Adrenal gland (tissue), 5 donors: ENCODE data around the gene NIPBL.

Source experiments
- POLR2A ChIP-seq, 2 donors: fragments of 450-650 bp; IDR thresholded peaks; one replicate each; pipeline ENCODE4 v1.6.1; 2017; ENCODE audit warnings: antibody characterized with exemption in 2 of 2, mild to moderate bottlenecking in 2 of 2, moderate library complexity in 1 of 2
- TF ChIP-seq, protein P1 (sequence below), 6 experiments: fragments of 450-650 bp in 4 of 6; fragments of 200-600 bp in 2 of 6; sonication (generic) in 1 of 6; IDR thresholded peaks; 1 replicate in 5 of 6; 2 replicates in 1 of 6; pipeline versions ENCODE4 v1.5.1 to v1.8.0; 2016 to 2021; ENCODE audit warnings: antibody characterized with exemption in 6 of 6, mild to moderate bottlenecking in 2 of 6, moderate library complexity in 1 of 6
- donor health status: DM: no; HTN: no; CAD: no.

DNA sequence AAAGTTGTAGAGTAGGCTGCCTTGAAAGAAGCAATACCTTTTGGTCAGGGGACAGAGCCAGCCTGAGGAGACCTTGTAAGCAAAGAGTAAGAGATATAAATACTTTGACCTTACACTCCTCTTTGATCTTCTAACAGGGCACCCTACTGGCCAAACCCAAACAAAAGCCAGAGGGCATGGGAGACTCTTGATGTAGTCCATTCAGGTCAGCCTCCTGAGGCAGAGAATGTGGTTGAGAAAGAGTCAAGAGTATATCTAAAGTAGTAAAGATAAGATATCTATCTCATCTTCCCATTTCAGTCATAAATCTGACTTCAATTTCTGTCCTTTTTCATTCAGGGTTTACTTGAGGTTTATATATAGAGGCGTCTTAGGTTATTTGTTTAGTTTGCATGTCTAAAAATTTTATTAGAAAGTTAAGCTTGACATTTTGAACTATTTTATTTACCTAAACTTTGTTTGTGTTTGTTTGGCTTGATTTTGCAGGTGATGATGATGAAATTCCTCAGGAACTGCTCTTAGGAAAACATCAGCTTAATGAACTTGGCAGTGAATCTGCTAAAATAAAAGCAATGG lies 125.7 kb downstream of the NIPBL start:
- TF ChIP-seq, protein P1, sequence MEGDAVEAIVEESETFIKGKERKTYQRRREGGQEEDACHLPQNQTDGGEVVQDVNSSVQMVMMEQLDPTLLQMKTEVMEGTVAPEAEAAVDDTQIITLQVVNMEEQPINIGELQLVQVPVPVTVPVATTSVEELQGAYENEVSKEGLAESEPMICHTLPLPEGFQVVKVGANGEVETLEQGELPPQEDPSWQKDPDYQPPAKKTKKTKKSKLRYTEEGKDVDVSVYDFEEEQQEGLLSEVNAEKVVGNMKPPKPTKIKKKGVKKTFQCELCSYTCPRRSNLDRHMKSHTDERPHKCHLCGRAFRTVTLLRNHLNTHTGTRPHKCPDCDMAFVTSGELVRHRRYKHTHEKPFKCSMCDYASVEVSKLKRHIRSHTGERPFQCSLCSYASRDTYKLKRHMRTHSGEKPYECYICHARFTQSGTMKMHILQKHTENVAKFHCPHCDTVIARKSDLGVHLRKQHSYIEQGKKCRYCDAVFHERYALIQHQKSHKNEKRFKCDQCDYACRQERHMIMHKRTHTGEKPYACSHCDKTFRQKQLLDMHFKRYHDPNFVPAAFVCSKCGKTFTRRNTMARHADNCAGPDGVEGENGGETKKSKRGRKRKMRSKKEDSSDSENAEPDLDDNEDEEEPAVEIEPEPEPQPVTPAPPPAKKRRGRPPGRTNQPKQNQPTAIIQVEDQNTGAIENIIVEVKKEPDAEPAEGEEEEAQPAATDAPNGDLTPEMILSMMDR (IDR thresholded peaks at IDR 0.05): no peak
- TF ChIP-seq POLR2A (IDR thresholded peaks at IDR 0.05): no peak
